Forelimb muscle (tissue), 1 donor: ENCODE data around the gene DUSP5. TPM values are rescaled to one million over a fixed set of nuclear protein-coding genes. Genes with fewer than 3 reads are reported as not detected.

ENCODE experiments used
- DNase-seq: peaks from one replicate; pipeline ENCODE4 v3.0.0-alpha.2; 2013; ENCODE audit warnings: low read depth
- polyA plus RNA-seq: library from polyadenylated mRNA; unstranded; fragments of 120-200 nt; gene quantifications from one replicate; pipeline ENCODE4 v1.2.1, GENCODE V29; 2013; ENCODE audit not compliant: insufficient read length

Gene DUSP5
- polyA plus RNA-seq, 1 donor: 2.5 TPM

DNA sequence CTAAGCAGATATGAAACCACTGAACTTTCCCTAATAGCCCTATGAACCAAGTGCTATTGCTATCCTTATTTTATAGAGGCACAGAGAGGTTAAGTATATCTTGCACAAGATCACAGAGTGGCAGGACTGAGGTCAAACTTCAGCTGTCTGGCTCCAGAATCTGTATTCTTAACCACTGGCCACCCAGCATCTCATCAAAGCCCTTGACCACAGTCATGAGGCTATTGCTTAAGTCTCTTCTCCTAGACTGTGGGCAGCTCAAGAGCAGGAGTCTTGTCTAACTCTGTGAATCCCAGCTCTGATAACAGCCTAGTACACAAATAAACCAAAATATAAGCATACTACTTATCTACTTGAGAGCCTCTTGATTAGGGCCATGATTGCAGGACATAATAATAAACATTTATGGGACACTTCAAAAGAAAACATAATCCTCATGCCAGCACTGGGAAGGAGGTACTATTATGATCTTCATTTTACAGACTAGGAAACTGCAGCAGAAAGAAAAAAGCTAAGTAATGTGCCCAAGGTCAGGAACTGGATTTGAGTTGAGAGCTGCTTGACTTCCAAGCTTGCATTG, 47.3 kb downstream of the DUSP5 start:
- no peak for DNase-seq

DNA sequence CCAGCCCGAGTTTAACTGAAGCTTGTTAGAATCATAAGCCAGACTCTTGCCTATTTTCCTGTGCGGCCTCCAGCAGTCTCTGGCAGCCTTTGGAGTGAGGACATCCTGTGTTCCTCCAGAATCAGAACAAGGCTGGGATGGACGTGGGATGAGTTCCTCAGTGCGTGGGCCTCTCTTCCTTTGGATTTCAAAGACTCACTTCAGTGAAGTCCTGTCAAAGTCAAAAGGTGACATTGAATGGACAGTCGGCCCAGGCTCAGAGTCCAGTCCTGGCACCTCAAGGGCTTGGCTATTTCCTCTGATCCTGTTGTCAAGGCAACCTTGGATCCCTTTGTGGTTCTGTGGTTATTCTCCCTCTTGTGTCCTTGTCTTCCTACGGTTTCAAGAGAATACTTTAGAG, 48.4 kb downstream of the DUSP5 start:
- no peak for DNase-seq

DNA sequence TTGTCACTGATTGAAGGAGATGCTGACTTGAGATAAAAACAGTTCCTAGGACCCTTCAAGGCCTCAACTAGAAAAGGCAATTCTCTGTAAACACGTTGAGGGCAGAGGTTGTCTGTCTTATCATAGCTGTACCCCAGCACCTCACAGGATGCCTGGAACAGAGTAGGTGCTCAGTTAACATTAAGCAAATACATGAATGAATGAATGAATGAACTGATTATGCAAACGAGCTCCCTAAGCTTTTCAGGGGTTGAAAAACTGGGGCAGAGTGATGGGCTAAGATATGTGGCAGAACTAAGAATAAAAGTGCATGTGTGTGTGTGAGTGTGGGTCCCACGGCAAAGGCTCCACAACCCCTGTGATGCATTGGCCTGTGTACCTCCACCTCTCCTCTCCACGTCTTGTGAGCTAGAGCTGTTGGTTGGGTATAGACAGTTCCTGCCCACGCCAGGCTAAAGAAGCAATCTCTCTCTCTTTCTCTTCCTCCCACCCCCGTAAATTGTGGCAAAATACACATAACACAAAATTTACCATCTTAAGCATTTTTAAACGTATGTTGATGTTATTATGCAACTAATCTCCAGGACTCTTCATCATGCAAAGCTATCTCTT, 48.9 kb downstream of the DUSP5 start:
- DNase-seq: no peak

DNA sequence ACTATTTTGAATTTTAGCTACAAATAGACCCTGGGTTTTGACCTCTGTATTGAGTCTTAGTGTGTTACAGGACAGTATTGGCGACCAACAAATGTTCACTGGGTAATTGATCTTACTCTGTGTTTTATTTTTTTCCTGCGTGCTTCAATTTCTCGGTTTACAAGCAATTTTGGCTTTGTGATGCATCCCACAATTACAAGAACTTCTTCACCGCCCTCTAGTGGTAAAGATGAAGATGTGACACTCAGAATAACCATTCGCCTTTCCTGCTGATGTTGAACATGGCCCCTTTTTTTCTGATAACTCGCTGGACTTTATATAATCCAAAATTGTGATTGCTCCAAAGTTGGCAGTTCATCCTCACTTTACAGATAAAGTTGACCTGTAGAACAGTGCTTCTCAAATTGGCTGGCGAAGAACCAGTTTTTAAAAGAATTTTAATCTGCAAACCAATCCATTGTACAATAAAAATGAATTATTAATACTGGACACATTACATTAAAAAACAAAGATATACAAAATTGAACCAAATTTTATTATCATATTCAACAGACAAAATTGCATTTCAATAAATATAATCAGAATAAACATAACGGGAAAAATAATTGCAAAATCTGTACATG, 49.5 kb downstream of the DUSP5 start:
- peak; percentile 48 for DNase-seq

DNA sequence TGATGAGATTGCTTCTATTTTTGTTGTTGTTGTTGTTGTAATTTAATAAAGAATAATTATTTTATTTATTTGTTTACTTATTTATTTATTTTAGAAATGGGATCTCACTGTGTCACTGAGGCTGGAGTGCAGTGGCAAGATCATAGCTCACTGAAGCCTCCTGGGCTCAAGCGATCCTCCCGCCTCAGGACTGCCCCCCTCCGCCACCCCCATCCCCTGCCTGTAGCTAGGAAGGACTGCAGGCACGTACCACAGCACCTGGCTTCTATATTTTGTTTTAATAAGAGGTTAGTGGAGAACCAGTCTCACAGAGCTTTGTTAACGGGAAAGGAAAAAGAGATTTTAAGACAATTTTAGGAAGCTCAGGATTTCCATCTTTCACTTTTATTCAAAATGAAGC, 50.3 kb downstream of the DUSP5 start:
- no peak for DNase-seq

DNA sequence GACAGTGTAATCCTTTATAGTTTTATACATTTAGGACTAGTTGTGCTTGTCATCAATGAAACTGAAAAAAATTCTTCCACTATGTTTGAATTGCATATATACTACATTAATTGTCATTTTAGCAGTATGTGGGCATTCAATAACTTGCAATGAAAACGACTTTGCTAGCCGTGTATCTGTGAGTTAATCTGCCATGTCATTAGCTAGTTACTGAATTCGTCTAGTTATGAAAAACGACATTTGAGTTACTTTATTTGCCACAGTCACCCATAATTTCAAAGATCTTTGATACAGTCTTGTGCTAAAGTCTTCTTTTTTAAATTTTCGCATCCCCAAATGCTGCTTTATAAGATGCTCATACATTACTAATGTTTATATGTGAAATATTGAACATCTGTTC, 51.5 kb downstream of the DUSP5 start:
- DNase-seq: no peak

DNA sequence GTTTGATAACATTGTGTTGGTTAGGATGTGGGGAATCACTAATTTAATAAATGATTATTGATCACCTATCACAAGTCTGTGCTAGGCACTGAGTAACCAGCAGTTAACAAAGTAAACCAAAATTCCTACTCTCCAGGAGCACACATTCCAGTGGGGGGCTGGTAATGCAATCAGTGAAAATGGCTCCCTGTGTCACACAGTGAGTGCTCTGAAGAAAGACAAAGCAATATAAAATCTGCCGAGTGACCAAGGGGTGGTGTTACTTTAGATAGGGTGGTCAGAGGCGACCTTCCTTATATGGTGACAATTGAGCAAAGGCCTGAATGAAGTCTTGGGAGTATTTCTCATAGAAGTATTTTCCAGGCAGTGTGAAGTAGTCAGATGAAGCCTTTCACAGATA, 56.2 kb downstream of the DUSP5 start:
- no peak for DNase-seq

DNA sequence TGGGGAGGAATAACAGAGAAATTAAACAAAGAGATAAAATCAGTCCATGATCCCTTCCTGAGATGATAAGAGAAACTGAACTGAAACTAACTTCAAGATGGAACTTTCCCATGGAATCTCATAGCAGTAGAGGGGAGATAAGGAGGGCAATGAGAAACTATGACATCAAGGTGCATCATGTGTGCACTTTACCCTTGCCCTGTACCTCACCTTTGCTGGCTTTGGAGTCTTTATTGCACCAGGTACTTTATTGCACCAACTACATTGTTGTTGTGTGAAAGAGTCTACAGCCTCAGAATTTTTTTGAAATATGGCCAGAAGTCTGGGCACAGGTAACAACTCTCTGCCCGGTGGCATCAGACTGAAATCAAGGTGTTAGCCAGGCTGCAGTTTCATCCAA, 58.6 kb downstream of the DUSP5 start:
- no peak for DNase-seq

DNA sequence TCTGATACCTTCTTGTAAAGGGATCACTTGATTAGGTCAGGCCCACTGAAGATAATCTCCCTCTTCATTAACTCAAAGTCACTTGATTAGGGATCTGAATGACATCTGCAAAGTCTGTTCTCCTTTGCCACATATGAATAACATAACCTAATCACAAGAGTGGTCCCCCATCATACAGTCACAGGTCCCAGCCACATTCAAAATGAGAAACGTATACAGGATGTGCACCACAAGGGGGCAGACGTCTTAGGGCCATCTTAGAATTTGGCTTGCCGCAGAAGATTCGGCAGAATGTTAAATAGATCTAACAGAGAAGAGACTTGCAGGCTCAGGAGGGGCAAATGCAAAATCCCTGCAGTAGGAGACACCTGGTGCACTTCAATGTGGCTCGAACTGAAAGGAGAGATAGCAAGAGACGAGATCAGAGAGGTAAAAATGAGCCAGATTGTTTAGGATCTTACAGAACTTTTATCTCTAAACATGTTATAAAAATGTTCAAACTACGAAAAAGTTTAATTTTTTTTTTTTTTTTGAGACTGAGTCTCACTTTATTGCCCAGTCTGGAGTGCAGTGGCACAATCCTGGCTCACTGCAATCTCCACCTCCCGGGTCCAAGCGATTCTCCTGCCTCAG, 59.4 kb downstream of the DUSP5 start:
- no peak for DNase-seq

DNA sequence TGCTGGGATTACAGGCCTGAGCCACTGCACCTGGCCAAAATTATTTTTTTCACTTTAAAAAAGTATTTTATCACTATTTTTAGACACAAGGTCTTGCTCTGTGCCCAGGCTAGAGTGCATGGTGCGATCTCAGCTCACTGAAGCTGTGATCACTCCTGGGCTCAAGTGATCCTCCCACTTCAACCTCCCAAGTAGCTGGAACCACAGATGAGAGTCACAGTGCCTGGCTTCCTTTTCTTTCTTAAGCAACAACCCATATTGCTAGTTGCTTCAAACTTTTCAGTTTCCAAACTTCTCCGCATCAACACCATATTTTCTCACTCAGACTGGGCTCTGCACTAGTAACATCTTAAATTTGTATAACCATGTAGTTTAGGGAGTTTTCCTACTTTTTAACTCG, 60.3 kb downstream of the DUSP5 start:
- DNase-seq: no peak

DNA sequence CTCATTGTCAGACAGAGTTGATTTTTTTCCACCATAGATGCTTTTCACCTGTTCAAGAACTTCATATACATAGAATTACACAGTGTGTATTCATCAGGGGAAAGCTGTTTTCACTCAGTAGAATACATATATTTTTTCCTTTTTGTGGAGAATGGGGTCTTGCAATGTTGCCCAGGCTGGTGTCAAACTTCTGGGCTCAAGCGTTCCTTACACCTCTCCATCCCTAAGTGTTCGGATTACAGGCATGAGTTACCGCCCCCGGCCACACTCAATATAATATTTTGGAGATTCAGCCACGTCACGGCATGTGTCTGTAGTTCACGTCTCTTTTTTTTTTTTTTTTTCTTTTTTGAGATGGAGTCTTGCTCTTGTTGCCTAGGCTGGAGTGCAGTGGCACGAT, 62.3 kb downstream of the DUSP5 start:
- DNase-seq: no peak

Other genes starting within 250 kb of the DUSP5 start
- gene SMNDC1, start 193.0 kb upstream of the DUSP5 start, polyA plus RNA-seq: 33.6 TPM
- gene SMC3, start 69.8 kb downstream of the DUSP5 start, polyA plus RNA-seq: 40.4 TPM
- 13.5 TPM for gene RBM20, start 146.4 kb downstream of the DUSP5 start, polyA plus RNA-seq